Liver (tissue), 9 donors: ENCODE results near the gene RAB13. TPM values are rescaled to one million over a fixed set of nuclear protein-coding genes. Genes with fewer than 3 reads are reported as not detected.
A peak's percentile ranks its signal among the peaks of the same experiment; 100 is the strongest.
"Not testable (repeated sequence)": the region's sequence is repeated elsewhere in the genome, so short reads cannot be mapped to it uniquely, and the experiment has no call there.

Experiments used
- DNase-seq: peaks from one replicate; pipeline ENCODE4 v3.0.0-alpha.2; 2017; ENCODE audit warnings: low spot score
- H3K27ac ChIP-seq, 2 donors: one replicate each; pipeline ENCODE4 v1.7.0; 2013; ENCODE audit warnings: inconsistent platforms in 2 of 2, low read length in 2 of 2, control low read depth in 1 of 2, low read depth in 1 of 2, mild to moderate bottlenecking in 1 of 2
- H3K27me3 ChIP-seq, 4 donors: one replicate each; pipeline versions ENCODE4 v1.6.1 to v1.7.0; 2013; ENCODE audit warnings: low read length in 3 of 4, inconsistent platforms in 1 of 4, mild to moderate bottlenecking in 1 of 4, moderate library complexity in 1 of 4; ENCODE audit not compliant: control insufficient read depth in 4 of 4, insufficient read depth in 4 of 4
- H3K36me3 ChIP-seq, 4 donors: one replicate each; pipeline versions ENCODE4 v1.6.1 to v1.7.0; 2013; ENCODE audit warnings: low read length in 3 of 4, mild to moderate bottlenecking in 3 of 4, low read depth in 1 of 4, moderate library complexity in 1 of 4; ENCODE audit not compliant: control insufficient read depth in 4 of 4, insufficient read depth in 3 of 4
- H3K4me1 ChIP-seq, 4 donors: one replicate each; pipeline versions ENCODE4 v1.6.1 to v1.7.0; 2013; ENCODE audit warnings: low read length in 3 of 4, mild to moderate bottlenecking in 3 of 4, moderate library complexity in 1 of 4; ENCODE audit not compliant: control insufficient read depth in 4 of 4, insufficient read depth in 4 of 4
- H3K4me3 ChIP-seq, 3 donors: one replicate each; pipeline versions ENCODE4 v1.6.1 to v1.7.0; 2013; ENCODE audit warnings: low read length in 3 of 3, control low read depth in 1 of 3, low read depth in 1 of 3, mild to moderate bottlenecking in 1 of 3
- H3K9ac ChIP-seq, 2 donors: one replicate each; pipeline ENCODE4 v1.7.0; 2013; ENCODE audit warnings: low read length in 2 of 2, mild to moderate bottlenecking in 2 of 2, moderate library complexity in 2 of 2, control low read depth in 1 of 2, low read depth in 1 of 2
- H3K9me3 ChIP-seq, 4 donors: one replicate each; pipeline versions ENCODE4 v1.6.1 to v1.7.0; 2013; ENCODE audit warnings: low read length in 3 of 4; ENCODE audit not compliant: control insufficient read depth in 4 of 4
- ATF3 ChIP-seq: IDR thresholded peaks from 2 replicates; pipeline ENCODE4 v1.6.1; 2016; ENCODE audit warnings: antibody characterized with exemption
- EGR1 ChIP-seq, 2 donors: IDR thresholded peaks; 2 replicates each; pipeline ENCODE4 v1.6.1; 2016 to 2018; ENCODE audit warnings: antibody characterized with exemption in 2 of 2, low read depth in 2 of 2
- FOXA2 ChIP-seq: IDR thresholded peaks from 2 replicates; pipeline ENCODE4 v1.6.1; 2016; ENCODE audit warnings: antibody characterized with exemption
- GABPA ChIP-seq, 2 donors: IDR thresholded peaks in 1 of 2; conservative IDR thresholded peaks in 1 of 2; 2 replicates each; pipeline ENCODE4 v1.6.1; 2016; ENCODE audit warnings: antibody characterized with exemption in 2 of 2, mild to moderate bottlenecking in 1 of 2, moderate library complexity in 1 of 2
- HNF4A ChIP-seq, 2 donors: conservative IDR thresholded peaks; 2 replicates each; pipeline ENCODE4 v1.6.1; 2016; ENCODE audit warnings: antibody characterized with exemption in 2 of 2, mild to moderate bottlenecking in 2 of 2
- HNF4G ChIP-seq: IDR thresholded peaks from 2 replicates; pipeline ENCODE4 v1.6.1; 2016; ENCODE audit warnings: antibody characterized with exemption
- NR2F2 ChIP-seq: IDR thresholded peaks from 2 replicates; pipeline ENCODE4 v1.6.1; 2016; ENCODE audit warnings: antibody characterized with exemption
- TAF1 ChIP-seq: conservative IDR thresholded peaks from 2 replicates; pipeline ENCODE4 v1.6.1; 2016; ENCODE audit warnings: antibody characterized with exemption, mild to moderate bottlenecking
- YY1 ChIP-seq: IDR thresholded peaks from 2 replicates; pipeline ENCODE4 v1.6.1; 2016; ENCODE audit warnings: antibody characterized with exemption, mild to moderate bottlenecking
- WGBS: extraction: QIAGEN DNeasy Blood & Tissue Kit; methylation state at CpG from one replicate; pipeline ENCODE4 v1.1.7; 2013; 5-methylcytosine and 5-hydroxymethylcytosine counted together
- polyA plus RNA-seq, 2 donors: library from polyadenylated mRNA; stranded (reverse) in 1 of 2; unstranded in 1 of 2; fragments of 200-250 nt in 1 of 2; fragments of >200 nt in 1 of 2; fragmentation: Nextera tagmentation in 1 of 2; extraction: Ambion mirVana in 1 of 2; gene quantifications; one replicate each; pipeline versions ENCODE4 v1.2.1 to v1.2.3, GENCODE V29; 2013 to 2015
- total RNA-seq, 2 donors: library from RNA; depleted of rRNA; stranded (reverse); fragments of >200 nt; gene quantifications; one replicate each; pipeline ENCODE4 v1.2.3, GENCODE V29; 2014
- TF ChIP-seq, protein P1 (sequence below): IDR thresholded peaks from 2 replicates; pipeline ENCODE4 v1.6.1; 2016; ENCODE audit warnings: antibody characterized with exemption, mild to moderate bottlenecking
- donor health status: healthy.
- donor health status: healthy.
- donor health status: healthy.
- donor health status: healthy.
- donor health status: healthy.

The RAB13 gene
- total and polyA plus RNA-seq, 4 donors: 18.0 to 72.9 (median 32.5) TPM

DNA sequence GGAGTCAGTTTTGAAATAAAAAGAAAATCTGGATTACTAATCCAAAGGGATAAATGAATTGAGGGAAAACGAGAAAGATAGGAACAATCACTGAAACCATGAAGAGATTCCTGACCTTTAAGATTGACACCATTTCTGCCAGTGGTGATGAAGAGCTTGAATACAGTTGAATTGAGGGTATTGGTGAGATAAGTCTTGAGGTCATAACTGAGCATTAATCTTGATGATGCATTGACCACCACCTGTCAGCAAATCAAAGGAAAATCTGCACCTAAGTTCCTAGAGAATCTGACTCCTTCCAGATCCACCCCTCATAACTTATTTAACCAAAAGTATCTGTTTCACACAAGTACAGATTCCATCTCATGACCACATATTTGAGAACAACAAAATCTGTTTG lies 26.0 kb upstream of the RAB13 start (continued):
- TF ChIP-seq HNF4A (conservative IDR thresholded peaks at IDR 0.05): no peak
- no peak for TF ChIP-seq ATF3
- no peak for TF ChIP-seq YY1

GRCh38 chr1:154006136-154006535 lies 20.0 kb upstream of the RAB13 start:
- no peak overlapping the region for H3K27ac ChIP-seq
- no peak for TF ChIP-seq NR2F2
- WGBS: 97% methylated on average over 3 of the region's 3 CpGs
- H3K9ac ChIP-seq: no peak overlapping the region
- no peaks in the 10 kb centered on the region for H3K36me3 ChIP-seq
- no peaks in the 10 kb centered on the region for H3K27me3 ChIP-seq
- no peaks in the 10 kb centered on the region for H3K9me3 ChIP-seq
- H3K4me3 ChIP-seq: no peak overlapping the region
- no peak for DNase-seq
- H3K4me1 ChIP-seq: no peaks in the 10 kb centered on the region

DNA sequence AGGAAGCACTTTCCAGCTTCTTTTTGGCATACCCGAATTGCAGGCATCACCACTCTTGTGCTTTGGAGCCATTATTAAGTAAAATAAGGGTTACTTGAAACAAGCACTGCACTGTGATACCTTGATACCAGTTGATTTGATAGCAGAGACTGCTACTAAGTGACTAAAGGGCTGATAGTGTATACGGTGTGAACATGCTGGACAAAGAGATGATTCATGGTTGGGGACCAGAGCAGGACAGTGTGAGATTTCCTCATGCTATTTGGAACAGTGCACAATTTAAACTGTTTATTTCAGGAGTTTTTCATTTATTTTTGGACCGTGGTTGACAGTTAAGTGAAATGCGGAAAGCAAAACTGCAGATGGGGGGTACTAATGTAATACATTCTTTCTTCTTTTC lies 14.3 kb upstream of the RAB13 start:
- 93% methylated on average over 4 of the region's 4 CpGs for WGBS
- peaks cover 0 to 4% (median 1%) of the 10 kb centered on the region in 4 donors for H3K36me3 ChIP-seq
- H3K27ac ChIP-seq: no peak overlapping the region
- TF ChIP-seq FOXA2: no peak
- TF ChIP-seq NR2F2: no peak
- TF ChIP-seq TAF1: no peak
- no peak for TF ChIP-seq EGR1 (IDR thresholded peaks at IDR 0.05; ENCODE audit: low read depth in 2 of 2)
- no peak for TF ChIP-seq HNF4G
- TF ChIP-seq, protein P1, sequence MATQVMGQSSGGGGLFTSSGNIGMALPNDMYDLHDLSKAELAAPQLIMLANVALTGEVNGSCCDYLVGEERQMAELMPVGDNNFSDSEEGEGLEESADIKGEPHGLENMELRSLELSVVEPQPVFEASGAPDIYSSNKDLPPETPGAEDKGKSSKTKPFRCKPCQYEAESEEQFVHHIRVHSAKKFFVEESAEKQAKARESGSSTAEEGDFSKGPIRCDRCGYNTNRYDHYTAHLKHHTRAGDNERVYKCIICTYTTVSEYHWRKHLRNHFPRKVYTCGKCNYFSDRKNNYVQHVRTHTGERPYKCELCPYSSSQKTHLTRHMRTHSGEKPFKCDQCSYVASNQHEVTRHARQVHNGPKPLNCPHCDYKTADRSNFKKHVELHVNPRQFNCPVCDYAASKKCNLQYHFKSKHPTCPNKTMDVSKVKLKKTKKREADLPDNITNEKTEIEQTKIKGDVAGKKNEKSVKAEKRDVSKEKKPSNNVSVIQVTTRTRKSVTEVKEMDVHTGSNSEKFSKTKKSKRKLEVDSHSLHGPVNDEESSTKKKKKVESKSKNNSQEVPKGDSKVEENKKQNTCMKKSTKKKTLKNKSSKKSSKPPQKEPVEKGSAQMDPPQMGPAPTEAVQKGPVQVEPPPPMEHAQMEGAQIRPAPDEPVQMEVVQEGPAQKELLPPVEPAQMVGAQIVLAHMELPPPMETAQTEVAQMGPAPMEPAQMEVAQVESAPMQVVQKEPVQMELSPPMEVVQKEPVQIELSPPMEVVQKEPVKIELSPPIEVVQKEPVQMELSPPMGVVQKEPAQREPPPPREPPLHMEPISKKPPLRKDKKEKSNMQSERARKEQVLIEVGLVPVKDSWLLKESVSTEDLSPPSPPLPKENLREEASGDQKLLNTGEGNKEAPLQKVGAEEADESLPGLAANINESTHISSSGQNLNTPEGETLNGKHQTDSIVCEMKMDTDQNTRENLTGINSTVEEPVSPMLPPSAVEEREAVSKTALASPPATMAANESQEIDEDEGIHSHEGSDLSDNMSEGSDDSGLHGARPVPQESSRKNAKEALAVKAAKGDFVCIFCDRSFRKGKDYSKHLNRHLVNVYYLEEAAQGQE: no peak
- no peak for TF ChIP-seq GABPA (IDR thresholded peaks at IDR 0.05 in 1 of 2, conservative IDR thresholded peaks at IDR 0.05 in 1 of 2)
- no peaks in the 10 kb centered on the region for H3K27me3 ChIP-seq
- H3K9me3 ChIP-seq: no peaks in the 10 kb centered on the region
- DNase-seq: no peak
- H3K4me1 ChIP-seq: peaks cover 0 to 5% (median 2%) of the 10 kb centered on the region in 4 donors
- H3K4me3 ChIP-seq: no peak overlapping the region
- H3K9ac ChIP-seq: no peak overlapping the region

GRCh38 chr1:153996882-153997281 lies 10.7 kb upstream of the RAB13 start:
- WGBS: 98% methylated on average over 10 of the region's 10 CpGs
- not testable (repeated sequence) for H3K9me3 ChIP-seq, DNase-seq, H3K4me3 ChIP-seq, H3K9ac ChIP-seq, H3K27me3 ChIP-seq
- Histone ChIP-seq H3K36me3 (peaks cover 2 to 25% (median 19%) of the 10 kb centered on the region in 4 donors), H3K27ac (peak overlapping the region; percentile 72 to 74), H3K4me1 (peaks cover 1 to 15% (median 6%) of the 10 kb centered on the region in 4 donors)
